ENCODE results near the gene RBBP8NL. TPM values are rescaled to one million over a fixed set of nuclear protein-coding genes. Genes with fewer than 3 reads are reported as not detected.

The RBBP8NL gene
- total and polyA plus RNA-seq, 9 of the 15 experiments (the other 6 are each of a cell fraction or from before 2014, with no cell fraction given): not detected

- intact Hi-C loops (cut with micrococcal nuclease): loop anchor here (5.0 kb wide), 1 partner anchor 81 kb away; no protein-coding TSS in a partner anchor
- no peak for FAIRE-seq
- no peak for TF ChIP-seq ZNF764 (CRISPR knock-in tag; IDR thresholded peaks at IDR 0.05; ENCODE audit: low read depth)
- 0 out of 2 replicates have a peak, but pooled peaks have one; percentile 36 for TF ChIP-seq RBFOX2 (IDR thresholded peaks at IDR 0.05; ENCODE audit: low read depth, low read length)
These were observed 21.3 kb downstream of the RBBP8NL start for GRCh38 chr20:62405981-62406513.

More at GRCh38 chr20:62405981-62406513, 21.3 kb downstream of the RBBP8NL start:
- H4K20me1 ChIP-seq (replicated peaks; ENCODE audit: control insufficient read depth, insufficient read depth, low read length): 0 out of 2 replicates have a peak, but pooled peaks cover 8% of the 10 kb centered on the region
- in situ Hi-C loops (cut with MboI): no loop called here
- peaks cover 17 to 90% of the 10 kb centered on the region in 2 experiments for H3K4me1 ChIP-seq (replicated peaks in 1 of 2; ENCODE audit: control insufficient read depth in 2 of 2, insufficient read depth in 2 of 2, low read length in 2 of 2)
- BruUV-seq (replicated peaks): no TSS peak
- H2AFZ ChIP-seq (ENCODE audit: low read depth, low read length): no peak overlapping the region
- peaks cover 4% of the 10 kb centered on the region for H3K9me1 ChIP-seq (ENCODE audit: control insufficient read depth, insufficient read depth, low read length)
- H3K79me2 ChIP-seq (ENCODE audit: control insufficient read depth, insufficient read depth, low read length): peaks cover 14% of the 10 kb centered on the region
- no peaks in the 10 kb centered on the region for H3K9me3 ChIP-seq (replicated peaks; ENCODE audit: control insufficient read depth, insufficient read depth, low read depth, low read length)
- no peak overlapping the region; the same call in 2 of the 3 replicates for H3K27ac ChIP-seq (ENCODE audit: extremely low read depth, low read depth, low read length)
- peak overlapping the region; percentile 58 for H3K4me3 ChIP-seq
- 53% methylated on average over 8 of the region's 10 CpGs for WGBS (ENCODE audit: insufficient coverage, low coverage, missing lambda C conversion rate)
- DNase-seq (ENCODE audit: extremely low read depth in 1 of 4, low spot score in 3 of 4): peak in 1 of 4 experiments; percentile 41
- H3K36me3 ChIP-seq (ENCODE audit: control insufficient read depth, insufficient read depth, low read length): peaks cover 9% of the 10 kb centered on the region; the same call in 1 of the 3 replicates
- ChIA-PET CTCF (ENCODE audit: low intra/inter-chr PET ratio) (interaction anchor here (0.7 kb wide), 1 partner anchor 106 kb away, joined by 3 read pairs; no protein-coding TSS in a partner anchor), POLR2A (no interaction called here)
- no peak for ATAC-seq
- H3K9ac ChIP-seq (ENCODE audit: insufficient read depth in 1 of 2, low read depth in 2 of 2, low read length in 2 of 2): peak overlapping the region; percentile 63 to 94
- peak overlapping the region; percentile 70 for H3K4me2 ChIP-seq (ENCODE audit: insufficient read depth, low read length)
- H3K27me3 ChIP-seq (ENCODE audit: control insufficient read depth in 2 of 2, insufficient read depth in 2 of 2, low read length in 2 of 2): no peaks in the 10 kb centered on the region

Measured in K562 (cell line).